ENCODE results near the gene PAQR3. TPM values are rescaled to one million over a fixed set of nuclear protein-coding genes. Genes with fewer than 3 reads are reported as not detected.

Gene PAQR3, protein sequence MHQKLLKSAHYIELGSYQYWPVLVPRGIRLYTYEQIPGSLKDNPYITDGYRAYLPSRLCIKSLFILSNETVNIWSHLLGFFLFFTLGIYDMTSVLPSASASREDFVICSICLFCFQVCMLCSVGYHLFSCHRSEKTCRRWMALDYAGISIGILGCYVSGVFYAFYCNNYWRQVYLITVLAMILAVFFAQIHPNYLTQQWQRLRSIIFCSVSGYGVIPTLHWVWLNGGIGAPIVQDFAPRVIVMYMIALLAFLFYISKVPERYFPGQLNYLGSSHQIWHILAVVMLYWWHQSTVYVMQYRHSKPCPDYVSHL
- 10 to 100 TPM in 3 of 5 donors, 1 to 10 TPM in 2; 2.5 to 33.8 (median 14.3) TPM for total RNA-seq
- 1 to 10 TPM; 1.7 to 3.3 (median 2.4) TPM for polyA plus RNA-seq
- long read RNA-seq, donor 1, full-length matches to known transcripts, result 3 of 3 reads
- long read RNA-seq, donor 1, partial matches to known transcripts, result 0 of 3 reads
- long read RNA-seq, donor 1, other reads (novel, unspliced or antisense), result 0 of 3 reads
- long read RNA-seq, donor 2, full-length matches to known transcripts, result 1 of 1 reads
- long read RNA-seq, donor 2, partial matches to known transcripts, result 0 of 1 reads
- long read RNA-seq, donor 2, other reads (novel, unspliced or antisense), result 0 of 1 reads
- long read RNA-seq, donor 3, full-length matches to known transcripts, result 1 of 1 reads
- long read RNA-seq, donor 3, partial matches to known transcripts, result 0 of 1 reads
- long read RNA-seq, donor 3, other reads (novel, unspliced or antisense), result 0 of 1 reads
- long read RNA-seq, donor 4, result 0 reads
- long read RNA-seq, donor 5, full-length matches to known transcripts, result 5 of 5 reads
- long read RNA-seq, donor 5, partial matches to known transcripts, result 0 of 5 reads
- long read RNA-seq, donor 5, other reads (novel, unspliced or antisense), result 0 of 5 reads
- long read RNA-seq, donor 6, result 0 reads
- long read RNA-seq, donor 7, result 0 reads
- long read RNA-seq, donor 8, full-length matches to known transcripts, result 1 of 1 reads
- long read RNA-seq, donor 8, partial matches to known transcripts, result 0 of 1 reads
- long read RNA-seq, donor 8, other reads (novel, unspliced or antisense), result 0 of 1 reads
- long read RNA-seq, donor 9, full-length matches to known transcripts, result 2 of 2 reads
- long read RNA-seq, donor 9, partial matches to known transcripts, result 0 of 2 reads
- long read RNA-seq, donor 9, other reads (novel, unspliced or antisense), result 0 of 2 reads
- long read RNA-seq, donor 10, full-length matches to known transcripts, result 1 of 1 reads
- long read RNA-seq, donor 10, partial matches to known transcripts, result 0 of 1 reads
- long read RNA-seq, donor 10, other reads (novel, unspliced or antisense), result 0 of 1 reads

GRCh38 chr4:78938868-78939666 lies at the start of gene PAQR3:
Gene PAQR3, minus strand, starts transcription at chr4:78939438. Its CDS starts 214 bp downstream, at chr4:78939224.
- H3K4me1 ChIP-seq, result peaks cover 0 to 33% (median 16%) of the 10 kb centered on the region in 4 donors
- H3K4me3 ChIP-seq, result peak within 1 kb of the TSS; percentile 64 to 83 (median 82)
- H3K27me3 ChIP-seq, result no peaks in the 10 kb centered on the region
- no peaks in the 10 kb centered on the region for H3K36me3 ChIP-seq
- 0 to 1% (median 0%) methylated on average over 47 to 77 of the region's 77 CpGs for WGBS, 5 donors
- H3K9me3 ChIP-seq, result no peaks in the 10 kb centered on the region
- peak; percentile 87 to 96 for DNase-seq
- peak within 1 kb of the TSS; percentile 10 to 88 (median 79) for H3K27ac ChIP-seq
- intact Hi-C loops (cut with DNase I; ENCODE audit: low total_unique reads), result no loop called here
- TF ChIP-seq POLR2AphosphoS5 (IDR thresholded peaks at IDR 0.05) (peak; percentile 67 to 86 (median 80)), POLR2A (IDR thresholded peaks at IDR 0.05) (no peak)

- intact Hi-C loops (cut with DNase I; ENCODE audit: low total_unique reads), result no loop called here
- no peak for DNase-seq
- Histone ChIP-seq H3K27me3 (no peaks in the 10 kb centered on the region), H3K4me1 (no peaks in the 10 kb centered on the region), H3K9me3 (no peaks in the 10 kb centered on the region), H3K36me3 (no peaks in the 10 kb centered on the region), H3K27ac (no peak overlapping the region), H3K4me3 (no peak overlapping the region)
- WGBS, 5 donors, result 81 to 98% (median 94%) methylated on average over 1 of the region's 1 CpG
- no peak for TF ChIP-seq POLR2AphosphoS5 (IDR thresholded peaks at IDR 0.05)
- no peak for TF ChIP-seq CTCF (IDR thresholded peaks at IDR 0.05)
- TF ChIP-seq EP300 (IDR thresholded peaks at IDR 0.05), result no peak
- no peak for TF ChIP-seq POLR2A (IDR thresholded peaks at IDR 0.05)
Measured at GRCh38 chr4:78987683-78988082, 48.4 kb upstream of the PAQR3 start.

DNA sequence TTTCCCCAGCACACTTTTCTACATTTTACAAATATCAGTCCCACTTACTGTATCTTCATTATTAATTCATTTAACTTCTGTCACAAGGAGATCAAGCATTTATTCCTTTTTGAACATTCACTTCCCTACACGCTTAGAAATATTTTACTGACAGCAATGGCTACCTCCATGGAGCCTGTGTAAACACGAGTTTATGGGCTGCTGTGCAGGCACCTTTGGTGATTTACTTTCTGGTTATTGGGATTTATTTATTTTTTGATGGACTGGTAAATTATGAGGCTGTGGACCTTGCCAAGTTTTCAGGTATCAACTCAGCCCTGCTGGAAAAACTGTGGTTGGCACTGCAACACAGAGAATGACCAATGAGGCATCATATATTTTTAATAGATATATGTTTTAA lies 45.4 kb upstream of the PAQR3 start:
- no peaks in the 10 kb centered on the region for H3K36me3 ChIP-seq
- intact Hi-C loops (cut with DNase I; ENCODE audit: low total_unique reads), result no loop called here
- H3K9me3 ChIP-seq, result no peaks in the 10 kb centered on the region
- DNase-seq, result no peak
- no peak overlapping the region for H3K27ac ChIP-seq
- no peaks in the 10 kb centered on the region for H3K27me3 ChIP-seq
- no peak for TF ChIP-seq CTCF (IDR thresholded peaks at IDR 0.05)
- TF ChIP-seq POLR2AphosphoS5 (IDR thresholded peaks at IDR 0.05), result no peak
- no peak for TF ChIP-seq POLR2A (IDR thresholded peaks at IDR 0.05)
- TF ChIP-seq EP300 (IDR thresholded peaks at IDR 0.05), result no peak
- WGBS, 5 donors, result 37 to 56% (median 43%) methylated on average over 2 of the region's 2 CpGs
- no peaks in the 10 kb centered on the region for H3K4me1 ChIP-seq
- no peak overlapping the region for H3K4me3 ChIP-seq

- Histone ChIP-seq H3K27ac (no peak overlapping the region), H3K36me3 (no peaks in the 10 kb centered on the region), H3K27me3 (no peaks in the 10 kb centered on the region), H3K4me3 (no peak overlapping the region), H3K9me3 (no peaks in the 10 kb centered on the region), H3K4me1 (no peaks in the 10 kb centered on the region)
- intact Hi-C loops (cut with DNase I; ENCODE audit: low total_unique reads), result no loop called here
- DNase-seq, result no peak
- TF ChIP-seq POLR2A (IDR thresholded peaks at IDR 0.05), result no peak
- TF ChIP-seq EP300 (IDR thresholded peaks at IDR 0.05), result no peak
- no peak for TF ChIP-seq CTCF (IDR thresholded peaks at IDR 0.05)
- no peak for TF ChIP-seq POLR2AphosphoS5 (IDR thresholded peaks at IDR 0.05)
- 51 to 81% (median 69%) methylated on average over 2 of the region's 2 CpGs for WGBS, 5 donors
Measured at GRCh38 chr4:78975865-78976264, 36.6 kb upstream of the PAQR3 start.
